Effector memory CD8-positive, alpha-beta T cell (primary cell): ENCODE measurements around the gene POLR2L.

Experiments used
- ATAC-seq: fragments of 150-1000 bp; cut with Tn5 transposase; replicated peaks from 2 replicates; pipeline ENCODE4 v1.10.0; 2021; ENCODE audit warnings: mild to moderate bottlenecking, moderate library complexity
- DNase-seq, 3 experiments: peaks; one replicate each; pipeline ENCODE4 v3.0.0; 2021
- H3K27ac Mint-ChIP-seq, 2 donors: one replicate each; pipeline ENCODE4 v1.8.0; 2022; ENCODE audit warnings: mild to moderate bottlenecking in 2 of 2, mixed read lengths in 2 of 2, moderate library complexity in 2 of 2
- H3K27me3 Mint-ChIP-seq, 2 donors: one replicate each; pipeline ENCODE4 v1.8.0; 2022; ENCODE audit warnings: mixed read lengths in 2 of 2
- H3K36me3 Mint-ChIP-seq: one replicate; pipeline ENCODE4 v1.8.0; 2022; ENCODE audit warnings: mild to moderate bottlenecking, moderate library complexity, mixed read lengths; ENCODE audit not compliant: insufficient read depth
- H3K4me1 Mint-ChIP-seq, 2 donors: one replicate each; pipeline ENCODE4 v1.8.0; 2022; ENCODE audit warnings: low read depth in 2 of 2, mixed read lengths in 2 of 2
- H3K4me3 Mint-ChIP-seq, 2 donors: one replicate each; pipeline ENCODE4 v1.8.0; 2022; ENCODE audit warnings: mild to moderate bottlenecking in 2 of 2, mixed read lengths in 2 of 2, moderate library complexity in 2 of 2
- H3K9me3 Mint-ChIP-seq, 2 donors: one replicate each; pipeline ENCODE4 v1.8.0; 2022; ENCODE audit warnings: mixed read lengths in 2 of 2
- total RNA-seq, 9 experiments: gene quantifications; one replicate each; lab custom pipeline; 2026; lab: John Stamatoyannopoulos, UW

The POLR2L gene
- 11.4 to 66.7 (median 34.0) reads per million in 9 experiments for total RNA-seq

DNA sequence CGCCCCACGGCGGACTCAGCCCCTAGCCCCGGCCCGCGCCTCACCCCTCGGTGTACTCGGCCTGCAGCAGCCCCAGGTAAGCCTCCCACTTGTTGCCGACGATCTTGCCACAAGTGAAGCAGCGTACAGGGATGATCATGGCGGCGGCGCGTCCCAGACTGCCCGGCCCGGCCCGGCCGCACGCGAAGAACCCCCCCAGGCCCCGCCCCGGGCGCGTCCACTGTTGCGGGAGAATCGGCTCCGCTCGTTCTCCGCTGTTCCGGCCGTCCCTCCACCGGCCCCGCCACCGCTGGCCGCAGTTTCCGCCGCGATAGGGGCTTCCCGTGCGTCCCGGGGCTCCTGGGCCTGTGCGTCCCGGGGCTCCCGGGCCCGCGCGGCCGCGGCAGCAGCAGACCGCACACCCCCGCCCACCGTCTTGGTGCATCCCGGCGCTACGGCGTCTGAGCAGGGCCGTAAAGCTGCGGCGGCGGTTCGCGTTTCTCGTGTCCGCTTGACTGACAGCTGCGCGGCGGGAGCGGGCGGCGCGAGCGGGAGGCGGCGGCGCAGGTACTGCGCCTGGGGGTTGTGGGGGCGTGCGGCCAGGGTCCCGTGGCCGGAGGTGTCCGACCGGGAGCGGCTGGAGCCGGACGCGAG is at the start of gene POLR2L, which contains the start of gene TSPAN4:
TSS of gene POLR2L (minus strand) at position 160 of the 633 bp plus-strand sequence. CDS start at position 139, 21 bp downstream.
TSS of gene TSPAN4 (plus strand) at position 483 of the 633 bp plus-strand sequence. CDS start 7,453 bp downstream, outside the sequence.
- peaks cover 14 to 27% of the 10 kb centered on the region in 2 donors for H3K4me1 Mint-ChIP-seq
- peaks cover 32% of the 10 kb centered on the region for H3K36me3 Mint-ChIP-seq
- H3K27me3 Mint-ChIP-seq, result no peaks in the 10 kb centered on the region
- H3K27ac Mint-ChIP-seq, result peak within 1 kb of the TSS; percentile 52 to 66
- H3K4me3 Mint-ChIP-seq, result peak within 1 kb of the TSS; percentile 83
- H3K9me3 Mint-ChIP-seq, result no peaks in the 10 kb centered on the region
- DNase-seq (peak; percentile 84 to 86 (median 85)), ATAC-seq (peak; percentile 86)

DNA sequence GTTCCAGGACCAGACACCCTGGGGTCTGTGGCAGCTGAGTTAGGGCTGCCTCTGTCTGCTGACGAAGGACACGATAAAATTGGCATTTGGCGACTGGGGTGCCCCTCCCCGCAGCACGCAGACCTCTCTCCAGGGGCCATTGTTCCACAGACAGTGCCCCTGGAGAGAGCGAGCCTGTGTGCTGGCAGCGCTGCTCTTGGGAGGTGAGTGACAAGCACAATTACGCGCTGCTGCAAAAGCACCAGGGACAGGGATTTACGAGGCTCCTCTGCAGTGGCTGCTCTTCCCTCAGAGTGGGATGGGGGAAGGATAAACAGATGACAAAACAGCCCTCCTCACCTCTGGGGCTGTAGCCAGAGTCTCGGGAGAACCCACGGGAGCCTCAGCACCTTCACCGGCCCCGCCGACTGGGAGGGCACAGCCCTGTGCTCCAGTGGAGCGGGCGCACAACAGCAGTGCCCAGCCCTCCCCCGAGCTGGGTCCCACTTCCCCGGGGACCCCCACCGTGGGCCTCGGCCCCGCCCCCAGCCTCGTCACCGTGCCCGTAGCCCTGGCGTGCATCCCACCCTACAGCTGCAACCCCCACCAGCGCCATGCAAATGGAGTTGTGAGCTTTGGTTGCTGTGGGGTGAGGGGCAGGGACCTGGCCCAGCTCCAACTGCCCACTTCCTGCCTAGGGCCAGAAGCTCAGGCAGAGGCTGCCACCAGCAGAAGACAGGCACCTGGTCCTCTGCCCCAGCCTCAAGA is 48.6 kb upstream of the POLR2L start:
- Mint-ChIP-seq H3K27me3 (no peaks in the 10 kb centered on the region), H3K27ac (no peak overlapping the region)
- no peak for DNase-seq

DNA sequence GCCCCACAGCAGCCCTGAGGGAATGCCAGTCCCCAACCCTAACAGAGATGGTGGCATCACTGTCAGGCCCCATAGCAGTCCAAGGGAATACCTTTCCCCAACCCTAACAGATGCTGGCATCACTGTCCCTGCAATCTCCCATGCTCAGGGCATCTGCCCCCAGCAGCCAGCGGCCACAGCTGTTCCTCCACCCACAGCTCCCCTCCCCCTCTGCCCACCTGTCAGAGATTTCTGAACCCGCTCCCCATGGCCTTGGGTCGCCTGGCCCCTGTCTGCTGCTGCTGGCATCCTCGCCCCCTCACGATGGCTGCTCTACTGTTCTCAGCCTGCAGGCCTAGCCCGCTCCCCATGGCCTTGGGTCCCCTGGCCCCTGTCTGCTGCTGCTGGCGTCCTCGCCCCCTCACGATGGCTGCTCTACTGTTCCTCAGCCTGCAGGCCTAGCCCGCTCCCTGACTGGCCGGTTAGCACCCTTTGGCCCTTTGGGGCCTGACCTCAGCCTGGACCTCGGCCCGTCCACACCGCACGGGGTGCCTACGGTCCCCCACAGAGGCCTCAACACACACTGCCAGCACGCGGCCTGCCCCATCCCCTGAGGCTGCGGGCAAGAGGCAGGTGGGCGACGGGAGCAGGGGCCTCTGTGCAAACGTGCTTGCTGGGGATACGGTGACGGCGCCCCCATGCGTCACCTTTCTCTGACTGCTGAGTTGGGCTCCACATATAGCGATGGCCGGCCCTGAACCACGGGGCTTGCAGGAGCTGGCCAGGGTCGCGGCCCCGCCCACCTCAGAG is 47.6 kb upstream of the POLR2L start:
- Mint-ChIP-seq H3K9me3 (no peaks in the 10 kb centered on the region), H3K27me3 (no peaks in the 10 kb centered on the region), H3K4me1 (peaks cover 0 to 5% of the 10 kb centered on the region in 2 donors), H3K36me3 (peaks cover 10% of the 10 kb centered on the region), H3K27ac (peak overlapping the region in 1 of 2 donors; percentile 33), H3K4me3 (no peak overlapping the region)
- no peak for ATAC-seq
- DNase-seq, result no peak

More for the DNA sequence above, 48.6 kb upstream of the POLR2L start:
- Mint-ChIP-seq H3K4me3 (no peak overlapping the region), H3K9me3 (no peaks in the 10 kb centered on the region), H3K4me1 (peaks cover 0 to 4% of the 10 kb centered on the region in 2 donors), H3K36me3 (peaks cover 6% of the 10 kb centered on the region)
- no peak for ATAC-seq

DNA sequence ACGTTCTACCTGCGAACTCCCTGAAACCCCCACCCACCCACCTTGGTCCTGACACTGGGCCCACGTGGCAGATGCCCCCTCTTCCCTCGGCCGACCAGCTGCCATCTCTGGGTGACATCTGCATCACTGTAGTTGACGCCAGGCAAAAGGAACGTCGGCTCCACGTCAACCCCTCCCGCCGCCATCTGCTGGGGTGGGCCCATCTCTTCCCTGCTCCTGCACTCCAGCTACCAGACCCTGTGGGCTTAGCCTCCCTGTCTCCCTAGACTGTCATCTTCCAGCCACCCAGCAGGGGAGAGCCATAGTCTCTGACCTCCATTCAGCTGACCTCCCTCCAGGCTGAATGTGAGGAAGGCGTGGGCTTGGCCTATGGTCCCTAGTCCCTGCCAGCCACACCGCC is 46.9 kb upstream of the POLR2L start:
- Mint-ChIP-seq H3K4me3 (no peak overlapping the region), H3K9me3 (no peaks in the 10 kb centered on the region), H3K27ac (peak overlapping the region in 1 of 2 donors; percentile 33), H3K4me1 (peaks cover 0 to 5% of the 10 kb centered on the region in 2 donors), H3K36me3 (peaks cover 10% of the 10 kb centered on the region), H3K27me3 (no peaks in the 10 kb centered on the region)
- DNase-seq (no peak), ATAC-seq (no peak)

DNA sequence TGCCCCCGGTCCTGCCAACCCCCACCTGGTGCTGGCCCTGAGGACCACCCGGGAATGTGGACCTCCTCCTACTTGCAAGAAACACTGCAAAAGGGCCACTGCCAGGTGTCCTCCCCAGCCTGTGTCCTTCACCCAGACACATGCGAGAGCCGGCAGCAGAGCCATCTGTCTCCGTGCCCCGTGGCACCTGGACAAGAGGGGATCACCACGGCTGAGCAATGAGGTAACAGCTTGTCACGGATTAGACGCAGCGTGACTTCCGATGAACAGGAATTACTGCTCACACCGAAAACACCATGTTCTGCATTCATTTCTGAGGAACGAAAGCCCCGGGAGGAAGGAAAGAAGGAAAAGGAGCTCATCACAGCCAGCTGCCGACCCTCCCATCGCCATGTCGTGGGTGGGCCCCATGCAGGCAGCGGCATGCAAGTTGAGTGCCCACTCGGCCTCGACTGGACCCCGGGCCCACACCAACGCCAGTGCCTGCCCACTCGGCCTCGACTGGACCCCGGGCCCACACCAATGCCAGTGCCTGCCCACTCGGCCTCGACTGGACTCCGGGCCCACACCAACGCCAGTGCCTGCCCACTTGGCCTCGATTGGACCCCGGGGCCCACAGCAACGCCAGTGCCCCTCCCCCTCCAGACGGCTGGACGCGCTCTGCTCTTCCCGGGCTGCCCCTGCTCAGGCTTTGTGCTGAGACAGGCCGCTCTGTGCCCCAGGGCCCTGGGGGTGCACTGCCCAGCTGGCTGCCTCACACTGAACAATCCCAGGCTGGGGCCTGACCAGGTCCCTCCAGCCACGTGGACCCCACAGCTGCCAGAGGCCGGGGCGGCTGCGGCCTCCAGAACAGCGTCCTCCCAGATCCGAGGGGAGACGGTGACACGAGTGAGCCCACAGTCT is 46.2 kb upstream of the POLR2L start:
- peaks cover 10% of the 10 kb centered on the region for H3K36me3 Mint-ChIP-seq

DNA sequence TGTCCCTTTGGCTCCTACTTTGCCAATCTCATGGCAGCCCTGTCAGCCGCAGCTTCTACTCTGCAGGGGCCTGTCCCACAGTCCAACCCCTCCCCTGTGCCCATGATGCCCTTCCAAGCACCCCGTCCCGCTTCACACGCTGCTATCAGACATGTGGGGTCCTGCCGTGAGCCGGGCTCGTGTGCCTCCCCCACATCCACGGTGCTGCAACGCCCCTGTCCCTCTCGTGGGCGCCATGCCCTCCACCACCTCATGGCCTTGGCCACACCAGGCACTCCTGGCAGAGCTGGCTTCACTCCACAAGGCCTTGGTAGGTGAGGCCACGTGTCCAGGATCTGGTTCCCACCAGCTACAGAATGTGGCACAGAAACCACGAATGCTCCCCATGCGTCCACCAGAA is 45.3 kb upstream of the POLR2L start:
- no peak for ATAC-seq
- Mint-ChIP-seq H3K4me3 (no peak overlapping the region), H3K9me3 (no peaks in the 10 kb centered on the region), H3K36me3 (peaks cover 10% of the 10 kb centered on the region), H3K27ac (peak overlapping the region in 1 of 2 donors; percentile 41), H3K27me3 (no peaks in the 10 kb centered on the region), H3K4me1 (peaks cover 0 to 5% of the 10 kb centered on the region in 2 donors)
- DNase-seq, result no peak

More for the DNA sequence above, 46.2 kb upstream of the POLR2L start:
- Mint-ChIP-seq H3K4me3 (no peak overlapping the region), H3K4me1 (peaks cover 0 to 5% of the 10 kb centered on the region in 2 donors), H3K9me3 (no peaks in the 10 kb centered on the region), H3K27me3 (no peaks in the 10 kb centered on the region), H3K27ac (no peak overlapping the region)
- ATAC-seq, result no peak
- no peak for DNase-seq

DNA sequence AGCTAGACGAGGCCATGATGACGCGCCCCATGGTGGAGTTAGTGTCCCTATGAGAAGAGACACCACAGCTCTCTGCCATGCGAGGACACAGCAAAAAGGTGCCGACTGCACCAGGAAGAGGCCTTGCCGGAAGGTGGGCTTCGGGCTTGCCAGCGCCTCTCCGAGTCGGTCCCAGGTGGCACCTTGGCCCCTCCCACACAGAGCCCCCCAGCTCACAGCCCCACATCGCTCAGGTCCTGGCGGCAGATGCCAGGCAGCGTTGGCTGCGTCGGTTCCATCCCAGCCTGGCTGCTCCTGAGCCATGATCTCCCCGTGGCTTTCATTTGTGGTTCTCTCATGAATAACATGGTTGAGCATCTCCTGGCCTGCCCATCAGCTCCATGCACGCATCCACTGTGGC is 44.2 kb upstream of the POLR2L start:
- H3K27me3 Mint-ChIP-seq, result no peaks in the 10 kb centered on the region
- peaks cover 15% of the 10 kb centered on the region for H3K36me3 Mint-ChIP-seq
- DNase-seq (no peak), ATAC-seq (no peak)
- peaks cover 0 to 5% of the 10 kb centered on the region in 2 donors for H3K4me1 Mint-ChIP-seq
- no peak overlapping the region for H3K4me3 Mint-ChIP-seq
- no peaks in the 10 kb centered on the region for H3K9me3 Mint-ChIP-seq
- no peak overlapping the region for H3K27ac Mint-ChIP-seq

DNA sequence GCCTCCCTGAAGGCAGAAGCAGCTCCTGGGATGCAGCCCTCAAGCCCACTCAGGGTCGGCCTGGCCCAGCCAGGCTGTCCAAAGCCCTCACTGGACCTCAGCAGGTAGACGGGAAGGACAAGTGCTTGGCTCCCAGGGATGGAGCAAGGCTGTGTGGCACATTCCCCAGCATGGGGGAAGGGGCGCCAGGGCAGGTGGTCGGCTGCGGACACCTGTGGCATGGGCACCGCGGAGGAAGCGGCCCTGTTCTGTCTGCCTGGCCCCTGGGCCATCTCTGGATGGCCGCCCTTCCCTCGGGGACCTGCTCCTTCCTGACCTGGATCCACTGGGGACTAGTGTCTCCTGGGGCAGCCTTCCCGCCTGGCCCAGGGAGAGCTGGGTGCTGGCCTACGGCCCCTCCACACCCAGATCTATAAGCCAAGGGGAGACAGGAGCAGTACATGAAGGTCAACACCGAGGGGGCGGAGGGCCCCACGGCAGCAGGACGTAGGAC is 42.3 kb upstream of the POLR2L start:
- peaks cover 18% of the 10 kb centered on the region for H3K36me3 Mint-ChIP-seq
- peak overlapping the region in 1 of 2 donors; percentile 80 for H3K27ac Mint-ChIP-seq
- H3K9me3 Mint-ChIP-seq, result no peaks in the 10 kb centered on the region
- DNase-seq (no peak), ATAC-seq (no peak)
- H3K27me3 Mint-ChIP-seq, result no peaks in the 10 kb centered on the region
- H3K4me3 Mint-ChIP-seq, result no peak overlapping the region
- H3K4me1 Mint-ChIP-seq, result peaks cover 0 to 2% of the 10 kb centered on the region in 2 donors

DNA sequence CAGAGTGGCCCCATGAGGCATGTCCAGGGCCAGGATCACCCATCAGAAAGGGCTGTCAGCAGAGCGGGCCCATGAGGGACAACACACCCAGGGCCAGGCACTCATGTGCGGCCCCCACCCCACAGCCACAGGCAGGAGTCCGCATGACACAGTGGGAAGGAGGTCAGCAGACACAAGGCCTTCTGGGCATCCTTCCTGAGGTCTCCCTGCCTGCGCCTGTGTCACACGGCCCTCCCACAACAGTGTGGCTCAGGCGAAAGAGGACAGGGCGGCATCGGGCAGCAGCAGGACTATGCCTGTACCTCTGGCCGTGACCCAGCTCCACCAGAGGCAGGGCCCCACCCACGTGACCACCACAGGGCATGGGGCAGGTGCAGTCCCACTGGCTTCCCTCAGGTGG is 41.2 kb upstream of the POLR2L start:
- Mint-ChIP-seq H3K27me3 (no peaks in the 10 kb centered on the region), H3K36me3 (peaks cover 18% of the 10 kb centered on the region), H3K27ac (no peak overlapping the region), H3K4me3 (no peak overlapping the region), H3K9me3 (no peaks in the 10 kb centered on the region), H3K4me1 (peaks cover 0 to 2% of the 10 kb centered on the region in 2 donors)
- ATAC-seq (no peak), DNase-seq (no peak)

DNA sequence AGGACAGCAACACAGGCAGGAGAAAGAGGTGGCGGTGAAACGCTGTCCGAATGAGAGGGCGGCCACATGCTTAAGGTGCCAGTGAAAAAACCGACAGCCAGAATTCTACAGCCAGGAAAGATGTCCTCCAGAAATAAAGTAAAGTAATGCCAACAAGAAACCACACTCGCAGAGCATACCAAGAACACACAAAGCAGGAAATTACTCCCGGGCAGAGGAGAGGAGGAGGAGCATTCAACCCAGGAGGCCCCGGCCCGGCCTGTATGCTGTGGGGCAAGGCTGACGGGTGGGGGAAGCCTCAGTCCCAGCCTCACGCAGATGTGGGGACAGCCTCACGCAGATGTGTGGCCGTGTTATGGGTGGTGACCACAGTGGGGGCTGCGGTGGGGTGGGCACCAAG is 40.3 kb upstream of the POLR2L start:
- ATAC-seq (no peak), DNase-seq (no peak)
- H3K9me3 Mint-ChIP-seq, result no peaks in the 10 kb centered on the region
- H3K36me3 Mint-ChIP-seq, result peaks cover 18% of the 10 kb centered on the region
- H3K4me3 Mint-ChIP-seq, result no peak overlapping the region
- H3K27ac Mint-ChIP-seq, result no peak overlapping the region
- H3K27me3 Mint-ChIP-seq, result no peaks in the 10 kb centered on the region
- H3K4me1 Mint-ChIP-seq, result peaks cover 0 to 2% of the 10 kb centered on the region in 2 donors

DNA sequence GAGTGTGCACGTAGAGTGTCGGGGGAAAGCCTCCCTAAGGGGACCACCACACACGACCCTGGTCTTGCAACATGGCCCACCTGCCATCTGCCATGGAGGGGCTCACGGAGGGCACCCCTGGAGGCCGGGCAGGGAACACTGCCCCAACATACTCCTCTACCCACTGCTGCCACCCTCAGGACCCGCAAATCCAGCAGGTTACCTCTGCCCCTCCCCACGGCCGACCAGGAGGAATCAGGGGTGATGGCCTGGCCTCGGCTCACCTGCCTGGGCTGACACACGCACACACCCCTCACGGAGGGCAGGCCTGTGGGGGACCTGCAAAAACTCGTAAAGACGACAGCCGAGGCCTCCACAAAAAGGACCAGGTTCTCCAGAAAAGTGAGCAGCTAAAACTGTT is 38.1 kb upstream of the POLR2L start:
- Mint-ChIP-seq H3K27me3 (no peaks in the 10 kb centered on the region), H3K4me3 (no peak overlapping the region), H3K27ac (no peak overlapping the region), H3K36me3 (peaks cover 9% of the 10 kb centered on the region), H3K4me1 (peaks cover 0 to 4% of the 10 kb centered on the region in 2 donors), H3K9me3 (no peaks in the 10 kb centered on the region)
- no peak for DNase-seq
- ATAC-seq, result no peak

DNA sequence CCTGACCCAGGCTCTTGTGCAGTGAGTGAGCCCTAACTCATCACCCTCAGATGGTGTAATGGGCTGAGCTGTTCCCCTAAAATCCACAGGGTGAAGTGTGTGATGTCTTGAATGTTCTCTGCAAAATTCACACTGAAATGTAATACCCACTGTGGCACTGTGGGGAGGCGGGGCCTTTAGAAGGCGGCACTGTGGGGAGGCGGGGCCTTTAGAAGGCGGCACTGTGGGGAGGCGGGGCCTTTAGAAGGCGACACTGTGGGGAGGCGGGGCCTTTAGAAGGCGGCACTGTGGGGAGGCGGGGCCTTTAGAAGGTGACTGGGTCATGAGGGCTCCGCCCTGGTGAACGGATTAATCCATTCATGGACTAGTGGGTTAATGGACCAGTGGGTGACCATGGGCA is 35.2 kb upstream of the POLR2L start:
- Mint-ChIP-seq H3K4me1 (peaks cover 0 to 6% of the 10 kb centered on the region in 2 donors), H3K27ac (no peak overlapping the region), H3K36me3 (peaks cover 9% of the 10 kb centered on the region), H3K27me3 (no peaks in the 10 kb centered on the region), H3K4me3 (no peak overlapping the region), H3K9me3 (no peaks in the 10 kb centered on the region)
- DNase-seq, result no peak
- no peak for ATAC-seq
